HAP-1 (cell line): ENCODE data around the gene RIPK3.
A peak's percentile ranks its signal among the peaks of the same experiment; 100 is the strongest.
"Not testable (repeated sequence)": the region's sequence is repeated elsewhere in the genome, so short reads cannot be mapped to it uniquely, and the experiment has no call there.

Experiments used
- DNase-seq, 2 experiments: peaks; one replicate each; pipeline ENCODE4 v3.0.0-alpha.2; 2016 to 2020; ENCODE audit warnings: low spot score in 2 of 2
- H3K27me3 ChIP-seq: fragments of 250-450 bp; sonication (Bioruptor Pico); 2 replicates; pipeline ENCODE4 v1.5.1; 2020; ENCODE audit warnings: low read depth, mild to moderate bottlenecking, moderate library complexity
- H3K36me3 ChIP-seq: fragments of 250-450 bp; sonication (Bioruptor Pico); replicated peaks from 2 replicates; pipeline ENCODE4 v1.5.1; 2020; ENCODE audit warnings: mild to moderate bottlenecking
- H3K4me1 ChIP-seq: fragments of 250-450 bp; sonication (Bioruptor Pico); 2 replicates; pipeline ENCODE4 v1.5.1; 2020; ENCODE audit warnings: mild to moderate bottlenecking
- H3K4me3 ChIP-seq: fragments of 250-450 bp; sonication (Bioruptor Pico); 2 replicates; pipeline ENCODE4 v1.5.1; 2020; ENCODE audit warnings: mild to moderate bottlenecking, moderate library complexity
- H3K9me3 ChIP-seq: fragments of 250-450 bp; sonication (Bioruptor Pico); 2 replicates; pipeline ENCODE4 v1.5.1; 2020; ENCODE audit warnings: mild to moderate bottlenecking, moderate library complexity
- in situ Hi-C: fragments of 300-500 bp; cut with MboI; formaldehyde crosslinking; loops from 3 replicates; pipeline ENCODE4 v1.14.3; 2020; ENCODE audit warnings: low sequenced_read_pairs, inconsistent platforms, mixed read lengths

RIPK3 gene

GRCh38 chr14:24377657-24378056, 37.9 kb upstream of the RIPK3 start:
- no peaks in the 10 kb centered on the region for H3K4me1 ChIP-seq
- H3K4me3 ChIP-seq: no peak overlapping the region
- DNase-seq: no peak
- no peaks in the 10 kb centered on the region; the same call in 1 of the 2 replicates for H3K36me3 ChIP-seq
- H3K9me3 ChIP-seq: no peaks in the 10 kb centered on the region
- in situ Hi-C loops: no loop called here
- no peaks in the 10 kb centered on the region for H3K27me3 ChIP-seq

- H3K36me3 ChIP-seq: no peaks in the 10 kb centered on the region; the same call in 1 of the 2 replicates
- no peaks in the 10 kb centered on the region for H3K27me3 ChIP-seq
- no peaks in the 10 kb centered on the region for H3K9me3 ChIP-seq
- no peak overlapping the region for H3K4me3 ChIP-seq
- no peaks in the 10 kb centered on the region for H3K4me1 ChIP-seq
- in situ Hi-C loops: no loop called here
- no peak for DNase-seq
Measured at GRCh38 chr14:24377126-24377525, 37.3 kb upstream of the RIPK3 start.

- in situ Hi-C loops: no loop called here
- no peaks in the 10 kb centered on the region for H3K4me1 ChIP-seq
Measured at GRCh38 chr14:24376448-24377070, 36.8 kb upstream of the RIPK3 start.

GRCh38 chr14:24372701-24373416, 33.1 kb upstream of the RIPK3 start:
- H3K9me3 ChIP-seq: no peaks in the 10 kb centered on the region
- no peak overlapping the region for H3K4me3 ChIP-seq
- in situ Hi-C loops: no loop called here
- DNase-seq: peak in 1 of 2 experiments; percentile 41
- no peaks in the 10 kb centered on the region for H3K4me1 ChIP-seq
- no peaks in the 10 kb centered on the region for H3K27me3 ChIP-seq
- no peaks in the 10 kb centered on the region; the same call in 1 of the 2 replicates for H3K36me3 ChIP-seq

More at GRCh38 chr14:24376448-24377070, 36.8 kb upstream of the RIPK3 start:
- Histone ChIP-seq H3K36me3 (no peaks in the 10 kb centered on the region; the same call in 1 of the 2 replicates), H3K27me3 (no peaks in the 10 kb centered on the region), H3K9me3 (no peaks in the 10 kb centered on the region), H3K4me3 (no peak overlapping the region)
- DNase-seq: no peak

GRCh38 chr14:24371605-24372004, 31.8 kb upstream of the RIPK3 start:
- H3K4me1 ChIP-seq, H3K4me3 ChIP-seq, DNase-seq, H3K36me3 ChIP-seq, H3K9me3 ChIP-seq, H3K27me3 ChIP-seq, in situ Hi-C loops: not testable (repeated sequence)

- Histone ChIP-seq H3K4me3 (no peak overlapping the region), H3K4me1 (peaks cover 13% of the 10 kb centered on the region), H3K9me3 (no peaks in the 10 kb centered on the region), H3K27me3 (no peaks in the 10 kb centered on the region), H3K36me3 (no peaks in the 10 kb centered on the region; the same call in 1 of the 2 replicates)
- DNase-seq: no peak
- in situ Hi-C loops: no loop called here
Measured at GRCh38 chr14:24370748-24371147, 31.0 kb upstream of the RIPK3 start.

GRCh38 chr14:24369907-24370687, 30.3 kb upstream of the RIPK3 start:
- H3K4me1 ChIP-seq: peaks cover 14% of the 10 kb centered on the region
- H3K4me3 ChIP-seq: no peak overlapping the region
- no peak for DNase-seq
- no peaks in the 10 kb centered on the region for H3K9me3 ChIP-seq
- in situ Hi-C loops: no loop called here
- no peaks in the 10 kb centered on the region; the same call in 1 of the 2 replicates for H3K36me3 ChIP-seq
- no peaks in the 10 kb centered on the region for H3K27me3 ChIP-seq

- no peaks in the 10 kb centered on the region; the same call in 1 of the 2 replicates for H3K36me3 ChIP-seq
- peaks cover 14% of the 10 kb centered on the region for H3K4me1 ChIP-seq
- no peak overlapping the region for H3K4me3 ChIP-seq
- in situ Hi-C loops: no loop called here
- no peaks in the 10 kb centered on the region for H3K27me3 ChIP-seq
- DNase-seq: no peak
- H3K9me3 ChIP-seq: no peaks in the 10 kb centered on the region
Measured at GRCh38 chr14:24369463-24369862, 29.7 kb upstream of the RIPK3 start.

GRCh38 chr14:24368562-24369252, 28.9 kb upstream of the RIPK3 start:
- in situ Hi-C loops: no loop called here
- Histone ChIP-seq H3K36me3 (no peaks in the 10 kb centered on the region; the same call in 1 of the 2 replicates), H3K9me3 (no peaks in the 10 kb centered on the region), H3K4me1 (peaks cover 14% of the 10 kb centered on the region), H3K4me3 (peak overlapping the region; percentile 50), H3K27me3 (no peaks in the 10 kb centered on the region)
- DNase-seq: peak in 1 of 2 experiments; percentile 61

- in situ Hi-C loops: no loop called here
- H3K4me3 ChIP-seq: peak overlapping the region; percentile 50
- H3K27me3 ChIP-seq: no peaks in the 10 kb centered on the region
- H3K36me3 ChIP-seq: no peaks in the 10 kb centered on the region; the same call in 1 of the 2 replicates
- peak in 1 of 2 experiments; percentile 36 for DNase-seq
- peaks cover 14% of the 10 kb centered on the region for H3K4me1 ChIP-seq
- H3K9me3 ChIP-seq: no peaks in the 10 kb centered on the region
Measured at GRCh38 chr14:24368212-24368561, 28.4 kb upstream of the RIPK3 start.

GRCh38 chr14:24367514-24368211, 27.9 kb upstream of the RIPK3 start, which contains the start of gene NFATC4:
TSS of gene NFATC4 (plus strand) at chr14:24368184. CDS start at chr14:24368341, 157 bp downstream.
- no peaks in the 10 kb centered on the region for H3K27me3 ChIP-seq
- no peaks in the 10 kb centered on the region for H3K9me3 ChIP-seq
- no peaks in the 10 kb centered on the region for H3K36me3 ChIP-seq
- H3K4me3 ChIP-seq: peak within 1 kb of the TSS; percentile 50
- in situ Hi-C loops: no loop called here
- peak; percentile 80 to 90 for DNase-seq
- H3K4me1 ChIP-seq: peaks cover 14% of the 10 kb centered on the region

GRCh38 chr14:24366721-24367513, 27.1 kb upstream of the RIPK3 start:
- Histone ChIP-seq H3K9me3 (no peaks in the 10 kb centered on the region), H3K27me3 (no peaks in the 10 kb centered on the region), H3K36me3 (no peaks in the 10 kb centered on the region), H3K4me3 (peak overlapping the region; percentile 50), H3K4me1 (peaks cover 14% of the 10 kb centered on the region)
- peak; percentile 82 to 94 for DNase-seq
- in situ Hi-C loops: no loop called here
